DND-41 (cell line): Measurements from ENCODE around the gene COQ8B.

Experiments
- ATAC-seq: fragments of 200-7000 bp; cut with Tn5 transposase; 3 replicates; pipeline ENCODE4 v1.9.1; 2021; ENCODE audit warnings: low read depth; ENCODE audit not compliant: insufficient read depth
- DNase-seq: peaks from one replicate; pipeline ENCODE4 v3.0.0-alpha.2; 2020
- H2AFZ ChIP-seq: 2 replicates; pipeline ENCODE4 v1.6.0; 2012; ENCODE audit warnings: low read depth, low read length
- H3K27ac ChIP-seq: 2 replicates; pipeline ENCODE4 v1.5.1; 2012; ENCODE audit warnings: low read length, inconsistent platforms
- H3K27me3 ChIP-seq: fragments of 200-600 bp; sonication (generic); 2 replicates; pipeline ENCODE4 v1.6.0; 2012; ENCODE audit warnings: low read length, mild to moderate bottlenecking, inconsistent platforms; ENCODE audit not compliant: insufficient read depth, poor library complexity
- H3K36me3 ChIP-seq: 2 replicates; pipeline ENCODE4 v1.5.1; 2012; ENCODE audit warnings: low read length, inconsistent platforms; ENCODE audit not compliant: insufficient read depth
- H3K4me1 ChIP-seq: 2 replicates; pipeline ENCODE4 v1.5.1; 2012; ENCODE audit warnings: mild to moderate bottlenecking, low read length; ENCODE audit not compliant: insufficient read depth
- H3K4me2 ChIP-seq: 2 replicates; pipeline ENCODE4 v1.6.0; 2012; ENCODE audit warnings: mild to moderate bottlenecking, moderate library complexity, low read length, inconsistent platforms; ENCODE audit not compliant: insufficient read depth
- H3K4me3 ChIP-seq, 2 experiments: fragments of 200-600 bp in 1 of 2; shearing (Covaris generic) in 1 of 2; 2 replicates each; pipeline ENCODE4 v1.5.1; 2012 to 2016; ENCODE audit warnings: inconsistent platforms in 2 of 2, low read length in 2 of 2, mild to moderate bottlenecking in 2 of 2, low read depth in 1 of 2, moderate library complexity in 1 of 2
- H3K79me2 ChIP-seq: 2 replicates; pipeline ENCODE4 v1.6.0; 2012; ENCODE audit warnings: low read length, inconsistent platforms; ENCODE audit not compliant: insufficient read depth
- H3K9ac ChIP-seq: 2 replicates; pipeline ENCODE4 v1.6.0; 2012; ENCODE audit warnings: low read depth, mild to moderate bottlenecking, inconsistent platforms, low read length, moderate library complexity
- H3K9me3 ChIP-seq: 2 replicates; pipeline ENCODE4 v1.5.1; 2012; ENCODE audit warnings: low read length, moderate library complexity, mild to moderate bottlenecking, inconsistent platforms; ENCODE audit not compliant: insufficient read depth, severe bottlenecking
- H4K20me1 ChIP-seq: 2 replicates; pipeline ENCODE4 v1.6.0; 2012; ENCODE audit warnings: low read length; ENCODE audit not compliant: insufficient read depth
- CTCF ChIP-seq: IDR thresholded peaks from 2 replicates; pipeline ENCODE4 v1.5.1; 2012; ENCODE audit warnings: borderline replicate concordance, low read length, moderate library complexity, mild to moderate bottlenecking; ENCODE audit not compliant: poor library complexity, severe bottlenecking; ENCODE audit errors: extremely low read depth
- EZH2 ChIP-seq: IDR thresholded peaks from 3 replicates; pipeline ENCODE4 v1.6.1; 2012; ENCODE audit warnings: borderline replicate concordance, low read depth, mild to moderate bottlenecking, moderate library complexity, low read length, inconsistent platforms; ENCODE audit not compliant: severe bottlenecking

COQ8B gene

GRCh38 chr19:40739030-40739839, 22.5 kb upstream of the COQ8B start:
- H3K4me1 ChIP-seq, result no peaks in the 10 kb centered on the region
- peaks cover 48% of the 10 kb centered on the region for H3K36me3 ChIP-seq
- H4K20me1 ChIP-seq, result no peaks in the 10 kb centered on the region
- H3K27me3 ChIP-seq, result no peaks in the 10 kb centered on the region
- TF ChIP-seq EZH2, result no peak
- no peak overlapping the region for H3K9ac ChIP-seq
- H3K9me3 ChIP-seq, result no peaks in the 10 kb centered on the region
- H3K79me2 ChIP-seq, result no peaks in the 10 kb centered on the region
- no peak overlapping the region for H3K4me2 ChIP-seq
- H3K27ac ChIP-seq, result no peak overlapping the region
- DNase-seq (no peak), ATAC-seq (no peak)
- H2AFZ ChIP-seq, result no peak overlapping the region
- H3K4me3 ChIP-seq, result no peak overlapping the region

- Histone ChIP-seq H3K36me3 (peaks cover 57% of the 10 kb centered on the region), H3K9ac (no peak overlapping the region), H3K4me1 (no peaks in the 10 kb centered on the region), H3K27me3 (no peaks in the 10 kb centered on the region), H3K4me2 (no peak overlapping the region), H4K20me1 (no peaks in the 10 kb centered on the region), H3K9me3 (no peaks in the 10 kb centered on the region), H3K79me2 (no peaks in the 10 kb centered on the region), H3K4me3 (no peak overlapping the region), H2AFZ (no peak overlapping the region), H3K27ac (no peak overlapping the region)
- DNase-seq (no peak), ATAC-seq (no peak)
- TF ChIP-seq CTCF (no peak), EZH2 (no peak)
Observed at GRCh38 chr19:40737102-40737644, 20.5 kb upstream of the COQ8B start.

GRCh38 chr19:40736661-40737060, 20.0 kb upstream of the COQ8B start:
- Histone ChIP-seq H3K4me3 (no peak overlapping the region), H3K9me3 (no peaks in the 10 kb centered on the region), H3K27ac (no peak overlapping the region), H4K20me1 (no peaks in the 10 kb centered on the region), H3K27me3 (no peaks in the 10 kb centered on the region), H3K9ac (no peak overlapping the region), H2AFZ (no peak overlapping the region), H3K4me2 (no peak overlapping the region), H3K4me1 (no peaks in the 10 kb centered on the region), H3K79me2 (no peaks in the 10 kb centered on the region), H3K36me3 (peaks cover 55% of the 10 kb centered on the region)
- ATAC-seq, result no peak
- TF ChIP-seq EZH2 (no peak), CTCF (no peak)
- DNase-seq, result no peak

- H3K4me3 ChIP-seq, result no peak overlapping the region
- DNase-seq (no peak), ATAC-seq (no peak)
- H3K27me3 ChIP-seq, result no peaks in the 10 kb centered on the region
- no peak overlapping the region for H3K4me2 ChIP-seq
- no peak for TF ChIP-seq EZH2
- TF ChIP-seq CTCF, result no peak
- H4K20me1 ChIP-seq, result no peaks in the 10 kb centered on the region
- peaks cover 65% of the 10 kb centered on the region for H3K36me3 ChIP-seq
- no peaks in the 10 kb centered on the region for H3K79me2 ChIP-seq
- no peak overlapping the region for H3K9ac ChIP-seq
- no peak overlapping the region for H3K27ac ChIP-seq
- no peaks in the 10 kb centered on the region for H3K4me1 ChIP-seq
- H2AFZ ChIP-seq, result no peak overlapping the region
- no peaks in the 10 kb centered on the region for H3K9me3 ChIP-seq
Observed at GRCh38 chr19:40735013-40735771, 18.5 kb upstream of the COQ8B start.
